Stimulated activated naive CD4-positive, alpha-beta T cell treated with Interleukin-2 at 50 U/mL for 16 hours (primary cell): ENCODE data around the gene MSANTD1.
"Not testable (repeated sequence)": the region's sequence is repeated elsewhere in the genome, so short reads cannot be mapped to it uniquely, and the experiment has no call there.

ENCODE experiments used
- DNase-seq: peaks from one replicate; lab custom pipeline; 2025; lab: John Stamatoyannopoulos, UW

MSANTD1 gene

DNA sequence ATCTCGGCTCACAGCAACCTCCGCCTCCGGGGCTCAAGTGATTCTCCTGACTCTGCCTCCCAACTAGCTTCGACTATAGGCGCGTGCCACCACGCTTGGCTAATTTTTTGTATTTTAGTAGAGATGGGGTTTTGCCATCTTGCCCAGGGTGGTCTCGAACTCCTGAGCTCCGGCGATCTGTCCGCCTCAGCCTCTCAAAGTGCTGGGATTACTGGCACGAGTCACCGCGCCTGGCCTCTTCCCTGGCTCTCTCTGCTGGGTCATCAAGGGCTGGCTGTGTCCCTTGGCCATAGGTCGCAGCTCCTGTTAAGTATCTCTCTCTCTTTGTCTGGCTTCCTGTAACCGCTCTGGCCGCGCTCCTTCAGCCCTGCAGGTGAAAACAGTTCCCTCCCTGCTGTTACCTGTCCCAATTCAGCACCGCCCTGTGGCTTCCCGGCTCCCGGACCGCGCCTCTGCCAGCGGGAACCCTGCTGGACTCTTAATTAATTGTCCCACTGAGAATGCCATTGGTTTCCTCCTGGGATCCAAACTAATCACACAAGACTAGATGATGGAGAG, 42.5 kb downstream of the MSANTD1 start:
- DNase-seq, result no peak

DNA sequence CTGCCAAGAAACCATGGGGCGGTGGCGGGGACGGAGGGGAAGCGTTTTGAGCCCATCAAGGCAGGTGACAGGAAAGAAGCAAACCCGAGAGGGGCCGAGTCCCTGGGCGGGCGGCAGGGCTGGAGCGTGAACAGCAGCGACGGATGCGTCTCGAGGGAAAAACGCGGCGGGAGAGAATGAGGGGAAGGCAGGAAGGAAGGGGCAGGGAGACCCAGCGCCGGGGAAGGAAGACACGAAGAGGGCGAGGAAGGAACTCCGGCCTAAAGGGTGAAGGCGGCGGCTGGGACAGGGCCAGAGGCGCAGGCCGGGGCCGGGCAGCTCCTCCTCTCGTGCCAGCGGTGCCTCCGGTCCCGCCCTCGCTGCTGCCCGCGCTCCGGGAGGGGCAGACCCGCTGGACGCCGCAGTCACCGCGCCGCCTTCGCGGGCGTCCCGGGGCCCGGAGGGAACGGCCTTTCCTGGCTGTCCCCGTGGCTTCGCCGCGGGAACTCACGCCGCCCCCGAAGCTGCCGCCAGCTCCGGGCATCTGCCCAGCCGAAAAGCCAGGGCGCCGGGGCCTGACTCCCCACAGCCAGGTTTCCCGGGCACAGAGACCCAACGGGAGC, 43.1 kb downstream of the MSANTD1 start:
- no peak for DNase-seq

DNA sequence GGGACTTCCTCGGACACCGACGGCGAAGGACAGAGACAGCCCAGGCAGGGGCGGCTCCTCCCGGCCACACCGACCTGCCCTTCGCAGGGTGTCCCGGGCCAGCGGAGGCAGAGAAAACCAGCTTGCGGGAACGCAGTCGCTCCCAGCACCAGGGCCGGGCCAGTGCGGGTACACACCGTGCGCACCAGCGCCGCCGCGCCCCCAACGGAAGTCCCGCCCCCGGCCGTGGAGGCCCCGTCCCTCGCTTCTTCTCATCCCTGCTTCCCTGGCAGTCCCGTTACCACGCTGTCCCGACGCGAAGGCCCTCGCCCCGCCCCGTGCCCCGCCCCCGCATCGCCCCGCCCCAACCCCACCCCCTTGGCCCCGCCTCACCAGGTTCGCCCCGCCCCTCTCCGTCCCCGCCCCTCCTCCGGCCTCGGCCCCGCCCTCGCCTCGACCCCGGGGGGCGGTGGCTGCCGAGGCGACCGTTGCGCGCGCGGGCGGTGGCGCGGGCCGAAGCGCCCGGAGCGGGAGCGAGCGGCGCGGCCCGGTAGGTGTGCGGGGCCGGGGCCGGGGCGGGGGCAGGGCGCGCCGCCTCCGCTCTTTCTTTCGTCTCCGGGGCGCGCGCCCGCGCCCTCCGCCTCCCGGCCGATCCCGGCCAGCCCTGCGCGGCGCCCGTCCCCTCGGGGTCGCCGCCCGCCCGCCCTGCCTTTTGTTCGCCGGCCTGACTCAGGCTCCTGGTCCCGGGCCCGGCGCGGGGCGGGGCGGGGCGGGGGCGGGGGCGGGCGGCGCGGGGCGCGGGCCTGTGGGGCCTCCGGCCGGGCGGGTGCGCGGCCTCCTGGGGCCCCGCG, 43.8 kb downstream of the MSANTD1 start, which contains the start of gene RGS12:
Gene RGS12 (plus strand): TSS at position 451 of the 830 bp plus-strand sequence. CDS start 23,150 bp downstream, outside the sequence.
- peak; percentile 88 for DNase-seq

DNA sequence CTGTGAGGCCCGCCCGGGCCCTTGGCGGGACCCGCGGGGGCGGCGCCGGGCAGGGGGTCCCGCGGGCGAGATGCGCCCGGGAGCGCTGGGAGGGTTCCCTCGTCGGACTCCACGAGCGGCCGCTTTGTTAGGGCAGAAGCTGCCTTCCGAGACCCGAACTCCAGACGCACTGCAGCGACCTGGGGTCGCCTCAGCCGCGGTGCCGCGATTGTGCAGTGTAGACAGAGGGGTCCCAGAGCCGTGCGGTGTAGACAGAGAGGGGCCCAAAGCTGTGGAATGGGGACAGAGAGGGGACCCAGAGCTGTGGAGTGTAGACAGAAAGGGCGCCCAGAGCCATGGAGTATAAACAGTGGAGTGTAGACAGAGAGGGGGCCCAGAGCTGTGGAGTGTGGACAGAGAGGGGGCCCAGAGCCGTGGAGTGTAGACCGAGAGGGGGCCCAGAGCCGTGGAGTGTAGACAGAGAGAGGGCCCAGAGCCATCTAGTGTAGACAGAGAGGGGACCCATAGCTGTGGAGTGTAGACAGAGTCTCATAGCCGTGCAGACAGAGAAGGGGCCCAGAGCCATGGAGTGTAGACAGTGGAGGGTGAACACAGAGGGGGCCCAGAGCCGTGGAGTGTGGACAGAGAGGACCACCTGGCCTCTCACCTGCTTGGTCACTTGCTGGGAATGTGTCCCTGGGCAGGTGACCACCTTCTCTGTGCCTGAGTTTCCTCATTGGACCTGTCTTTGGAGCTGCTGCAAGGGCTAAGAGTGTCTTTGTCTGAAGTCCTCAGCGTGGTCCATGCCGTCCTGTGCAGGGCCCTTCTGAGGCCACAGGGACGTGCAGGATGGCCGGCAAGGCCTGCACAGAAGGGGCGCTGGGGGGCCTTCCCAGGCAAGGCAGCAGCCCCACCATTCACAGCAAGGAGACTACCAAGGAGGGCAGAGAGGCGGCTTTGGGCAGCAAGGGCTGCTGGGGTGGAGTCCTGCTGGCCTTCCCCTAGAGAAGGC, 44.7 kb downstream of the MSANTD1 start:
- no peak for DNase-seq

DNA sequence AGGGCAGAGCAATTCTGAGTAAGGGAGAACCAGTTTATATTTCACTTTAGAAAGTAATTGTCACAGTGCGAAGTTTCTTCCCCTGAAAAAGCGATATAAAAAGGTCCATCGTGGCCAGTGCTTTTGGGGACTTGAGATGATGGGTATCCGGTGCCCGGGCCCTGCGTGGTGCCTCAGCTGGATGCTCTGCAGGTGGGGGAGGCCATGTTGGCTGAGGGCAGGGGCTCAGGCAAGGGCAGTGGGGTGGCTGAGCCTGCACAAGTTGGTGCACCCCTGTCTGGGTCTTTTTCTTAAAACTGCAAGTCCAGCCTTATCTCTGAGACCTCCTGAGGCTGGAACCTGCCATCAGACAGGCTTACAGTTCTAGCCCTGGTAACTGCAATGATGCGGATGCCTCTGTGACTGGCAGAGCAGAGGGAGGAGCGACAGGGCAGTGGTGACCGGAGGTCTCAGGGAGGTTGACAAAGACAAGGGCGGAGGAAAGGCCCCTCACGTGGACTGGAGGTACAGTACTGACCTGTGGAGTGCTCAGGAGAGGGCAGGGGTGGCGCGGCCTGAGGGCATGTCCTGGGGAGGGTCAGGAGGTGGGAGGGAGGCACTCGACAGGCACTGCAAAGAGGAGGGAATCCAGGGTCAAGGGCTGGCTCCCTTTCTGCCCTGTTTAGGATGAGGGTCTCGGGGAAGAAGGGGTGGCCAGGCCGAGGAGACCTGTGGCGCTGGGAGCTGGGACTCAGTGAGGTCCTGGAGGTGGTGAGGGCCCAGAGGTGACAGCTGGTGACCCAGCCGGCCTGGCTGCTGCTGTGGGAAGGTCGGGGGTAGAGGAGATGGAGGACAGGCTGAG, 45.7 kb downstream of the MSANTD1 start:
- no peak for DNase-seq

DNA sequence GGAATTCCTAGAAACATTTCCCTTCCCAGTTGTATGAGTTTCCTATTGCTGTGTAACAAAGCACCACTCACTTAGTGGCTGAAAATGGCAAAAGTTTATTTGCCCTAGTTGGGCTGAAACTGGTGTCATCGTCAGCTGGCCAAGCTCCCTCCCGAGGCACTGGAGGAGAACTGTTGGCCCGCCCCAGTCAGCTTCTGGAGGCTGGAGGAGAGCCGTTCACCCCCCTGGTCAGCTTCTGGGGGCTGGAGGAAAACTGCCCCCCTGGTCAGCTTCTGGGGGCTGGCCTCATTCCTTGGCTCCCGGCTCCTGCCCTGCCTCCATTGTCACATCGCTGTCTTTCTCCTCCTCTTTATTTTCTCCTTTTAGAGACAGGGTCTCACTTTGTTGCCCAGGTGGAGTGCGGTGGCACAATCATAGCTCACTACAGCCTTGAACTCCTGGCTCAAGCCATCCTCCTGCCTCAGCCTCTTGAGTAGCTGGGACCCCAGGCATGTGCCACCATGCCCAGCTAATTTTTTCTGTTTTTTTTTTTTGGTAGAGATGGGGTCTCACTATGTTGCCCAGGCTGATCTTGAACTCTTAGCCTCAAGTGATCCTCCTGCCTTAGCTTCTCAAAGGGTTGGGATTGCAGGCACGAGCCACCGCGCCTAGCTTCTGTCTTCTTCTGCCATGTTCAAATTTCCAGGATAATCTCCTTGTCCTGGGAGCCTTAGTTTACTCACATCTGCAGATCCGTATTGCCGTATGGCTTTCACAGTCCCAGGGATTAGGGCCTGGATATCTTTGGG, 47.1 kb downstream of the MSANTD1 start:
- DNase-seq, result no peak

DNA sequence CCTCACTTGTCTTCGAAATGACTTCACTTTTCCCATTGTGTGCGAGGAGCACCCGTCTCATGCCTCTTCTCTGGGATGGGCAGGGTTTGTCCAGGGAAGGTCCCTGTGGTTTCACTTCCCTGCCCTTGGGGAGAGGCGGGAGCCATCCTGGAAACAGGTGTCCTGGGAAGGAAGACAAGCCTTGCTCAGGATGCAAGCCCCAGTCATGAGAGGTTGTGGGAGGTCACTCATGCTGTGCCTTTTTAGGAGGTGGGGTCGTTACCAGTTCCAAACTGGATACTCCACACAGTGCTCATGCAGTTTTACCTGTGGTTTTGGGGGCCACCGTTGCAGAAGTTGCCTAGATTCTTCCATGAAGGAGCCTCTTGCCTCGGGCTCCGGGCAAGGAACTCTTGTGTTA, 47.7 kb downstream of the MSANTD1 start:
- no peak for DNase-seq

DNA sequence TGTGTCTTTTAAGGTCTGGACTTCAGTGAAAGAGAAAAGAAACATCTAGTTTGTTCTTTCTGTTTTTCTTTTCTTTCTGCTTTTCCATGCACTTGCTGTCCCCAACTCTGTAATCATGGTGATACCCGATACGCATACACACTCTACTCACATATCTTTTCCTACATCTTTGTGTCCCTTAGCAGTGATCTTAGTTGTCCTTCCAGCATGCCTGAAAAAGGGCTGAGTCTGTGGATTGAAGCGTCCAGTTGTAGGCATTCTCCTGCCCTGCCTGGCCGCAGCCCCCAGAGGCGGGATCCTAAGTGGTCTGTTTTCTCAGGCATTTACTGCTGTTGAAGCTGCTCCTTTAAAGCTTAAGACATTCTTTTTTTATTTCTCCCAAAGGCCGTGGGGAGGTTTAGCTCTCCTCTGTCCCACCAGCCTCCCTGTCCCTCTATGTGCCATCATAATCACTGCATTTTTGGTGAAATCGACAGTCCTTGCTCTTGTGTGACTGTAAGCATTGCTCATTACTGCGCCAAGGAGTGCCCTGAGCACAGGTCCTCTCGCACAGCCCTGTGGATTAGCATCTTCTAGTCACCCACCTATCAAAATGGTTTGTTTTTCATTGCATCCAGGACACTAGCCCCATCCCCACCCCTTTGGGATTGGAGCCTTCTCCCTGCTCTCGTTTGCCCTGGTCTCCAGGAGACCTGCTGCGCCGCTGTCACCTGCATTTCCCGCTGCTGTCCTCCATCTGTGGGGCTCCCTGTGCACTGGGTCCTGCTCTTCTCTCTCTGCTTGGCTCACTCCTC, 48.3 kb downstream of the MSANTD1 start:
- DNase-seq, result no peak

DNA sequence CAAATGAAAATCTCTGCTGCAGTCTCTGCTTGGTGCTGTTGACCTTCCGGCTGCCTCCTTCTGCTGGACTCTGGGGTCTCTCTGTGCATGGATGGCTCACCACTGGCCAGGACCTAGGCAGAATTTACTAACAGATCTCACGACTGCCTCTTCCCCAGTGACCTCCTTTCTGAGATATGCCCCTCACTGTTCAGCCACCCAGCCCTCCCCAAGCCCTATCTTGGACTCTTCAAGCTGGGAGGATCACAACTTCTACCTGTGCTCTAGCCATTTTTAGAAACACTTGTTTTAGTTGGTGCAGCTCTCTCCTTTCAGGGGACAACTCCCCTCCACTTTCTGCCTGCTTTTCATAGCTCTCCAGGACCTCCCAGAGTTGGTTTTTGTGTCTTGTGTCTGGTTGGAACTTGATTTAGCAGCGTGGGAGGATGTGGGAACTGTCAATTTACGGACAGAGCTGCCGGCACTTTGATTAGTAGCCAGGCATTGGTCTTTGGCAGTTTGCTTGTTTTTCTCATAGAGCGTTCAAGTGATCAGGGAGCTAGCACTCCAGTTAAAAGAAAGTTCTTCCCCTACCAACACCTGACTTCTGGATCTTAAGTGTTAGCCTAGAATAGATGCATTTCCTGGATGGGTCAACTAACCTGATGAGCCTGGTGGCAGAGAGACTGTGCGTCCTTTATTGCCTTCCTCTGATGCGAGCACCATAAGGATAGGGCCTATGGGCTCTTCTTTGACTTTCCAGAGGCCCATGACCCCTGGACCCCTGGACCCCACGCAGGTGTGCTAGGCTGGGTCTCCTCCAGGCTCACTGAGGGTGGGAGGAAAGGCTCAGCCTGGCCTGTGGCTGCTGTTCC, 50.4 kb downstream of the MSANTD1 start:
- DNase-seq, result no peak

DNA sequence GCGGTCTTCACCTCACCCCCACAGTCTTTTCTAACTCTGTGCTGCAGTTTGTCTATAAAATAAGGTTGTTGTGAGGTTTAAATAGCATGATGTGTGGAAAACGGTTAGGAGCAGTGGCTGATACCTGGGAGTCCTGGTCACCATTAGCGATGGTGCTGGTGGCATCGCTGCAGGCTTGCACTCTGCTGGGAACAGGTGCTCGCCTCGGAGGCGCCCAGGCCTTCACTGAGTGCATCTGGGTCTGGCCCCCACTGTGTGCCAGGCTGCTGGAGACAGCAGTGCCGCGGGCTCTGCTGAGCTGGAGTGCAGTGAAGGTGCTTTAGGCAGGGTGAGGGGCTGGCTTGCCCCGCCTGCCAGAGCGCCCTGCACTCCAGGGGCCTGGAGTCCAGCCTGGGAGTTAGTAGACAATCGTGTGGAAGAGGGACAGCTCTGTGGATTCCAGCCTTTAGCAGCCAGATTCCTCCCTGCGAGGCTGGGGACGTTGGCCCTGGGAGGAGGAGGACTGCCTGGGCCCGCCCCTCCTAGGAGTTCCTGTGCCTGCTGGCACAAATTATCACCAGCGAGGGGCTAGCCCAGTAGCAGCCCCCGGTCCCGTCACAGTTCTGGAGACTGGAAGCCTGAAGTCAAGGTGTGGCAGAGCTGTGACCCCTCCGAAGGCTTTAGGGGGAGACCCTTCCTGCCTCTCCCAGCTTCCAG, 51.2 kb downstream of the MSANTD1 start:
- DNase-seq, result no peak

DNA sequence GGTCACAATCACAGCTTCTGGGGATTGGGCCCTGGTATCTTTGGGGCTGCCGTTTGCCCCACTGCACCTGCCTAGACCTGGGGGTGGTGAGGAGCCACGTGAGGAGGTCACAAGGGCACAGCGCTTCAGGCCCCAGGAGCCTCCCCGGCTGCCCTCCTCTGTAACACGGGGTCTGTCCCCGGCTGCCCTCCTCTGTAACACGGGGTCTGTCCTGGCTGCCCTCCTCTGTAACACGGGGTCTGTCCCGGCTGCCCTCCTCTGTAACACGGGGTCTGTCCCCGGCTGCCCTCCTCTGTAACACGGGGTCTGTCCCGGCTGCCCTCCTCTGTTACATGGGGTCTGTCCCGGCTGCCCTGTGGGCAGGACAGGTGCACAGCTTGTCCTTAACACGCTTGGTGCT, 51.9 kb downstream of the MSANTD1 start:
- DNase-seq, result not testable (repeated sequence)

DNA sequence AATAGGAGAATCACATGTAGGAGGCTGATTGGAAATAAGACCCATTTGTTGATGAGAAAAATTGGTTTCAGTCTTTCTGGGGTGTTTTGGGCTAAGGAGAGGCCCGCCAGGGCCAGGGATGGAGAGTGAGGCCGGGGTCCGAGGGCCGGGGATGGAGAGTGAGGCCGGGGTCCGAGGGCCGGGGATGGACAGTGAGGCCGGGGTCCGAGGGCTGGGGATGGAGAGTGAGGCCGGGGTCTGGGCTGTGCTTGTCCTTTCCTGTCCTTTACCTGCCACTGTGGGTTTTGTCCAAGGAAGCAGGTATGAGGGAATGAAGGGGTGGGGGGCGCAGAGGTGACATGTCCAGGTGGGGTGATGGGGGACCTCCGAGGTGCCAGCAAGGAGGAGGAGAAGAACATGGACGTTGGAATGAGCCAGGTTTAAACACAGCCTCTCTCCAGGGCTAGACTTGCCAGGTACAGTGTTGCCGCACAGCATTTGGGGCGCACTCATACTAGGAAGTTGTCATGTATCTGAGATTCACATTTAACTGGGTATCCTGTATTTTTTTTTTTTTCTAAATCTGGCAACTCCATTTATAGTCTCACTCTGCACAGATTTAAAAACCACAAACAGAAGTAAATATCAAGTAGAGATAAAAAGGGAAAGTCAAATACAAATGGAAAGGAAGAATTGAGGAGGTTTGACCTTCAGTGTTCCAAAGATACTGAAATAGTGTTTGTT, 52.7 kb downstream of the MSANTD1 start:
- DNase-seq, result no peak

DNA sequence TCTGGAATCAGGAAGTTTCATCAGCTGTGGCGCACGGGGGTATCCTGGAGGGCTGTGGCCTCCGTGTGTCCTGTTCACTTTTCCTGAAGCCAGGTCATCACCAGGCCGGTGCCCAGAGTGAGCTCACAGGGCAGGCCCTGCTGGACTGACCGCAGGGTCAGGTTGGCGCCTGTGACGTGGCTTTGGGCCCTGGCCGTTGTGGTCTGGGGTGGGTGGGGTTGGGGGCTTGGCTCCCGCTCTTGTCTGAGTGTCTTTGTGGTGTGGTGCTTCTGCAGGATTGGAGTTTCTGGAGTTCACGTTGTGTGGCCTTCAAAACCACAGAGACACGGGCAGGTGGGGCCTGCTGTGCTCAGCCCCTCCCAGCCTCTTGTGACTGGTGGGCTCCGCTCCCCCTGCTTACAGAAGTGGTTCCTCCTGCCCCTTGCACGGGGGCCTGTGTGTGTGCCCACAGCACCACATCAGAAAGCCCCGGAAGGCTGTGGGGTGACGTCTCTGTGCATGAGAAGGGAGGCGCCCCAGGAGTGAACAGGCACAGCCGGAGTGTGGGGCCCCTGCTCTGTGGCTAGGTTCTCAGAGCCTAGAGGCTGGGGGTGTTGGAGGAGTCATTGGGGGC, 53.3 kb downstream of the MSANTD1 start:
- peak; percentile 61 for DNase-seq

DNA sequence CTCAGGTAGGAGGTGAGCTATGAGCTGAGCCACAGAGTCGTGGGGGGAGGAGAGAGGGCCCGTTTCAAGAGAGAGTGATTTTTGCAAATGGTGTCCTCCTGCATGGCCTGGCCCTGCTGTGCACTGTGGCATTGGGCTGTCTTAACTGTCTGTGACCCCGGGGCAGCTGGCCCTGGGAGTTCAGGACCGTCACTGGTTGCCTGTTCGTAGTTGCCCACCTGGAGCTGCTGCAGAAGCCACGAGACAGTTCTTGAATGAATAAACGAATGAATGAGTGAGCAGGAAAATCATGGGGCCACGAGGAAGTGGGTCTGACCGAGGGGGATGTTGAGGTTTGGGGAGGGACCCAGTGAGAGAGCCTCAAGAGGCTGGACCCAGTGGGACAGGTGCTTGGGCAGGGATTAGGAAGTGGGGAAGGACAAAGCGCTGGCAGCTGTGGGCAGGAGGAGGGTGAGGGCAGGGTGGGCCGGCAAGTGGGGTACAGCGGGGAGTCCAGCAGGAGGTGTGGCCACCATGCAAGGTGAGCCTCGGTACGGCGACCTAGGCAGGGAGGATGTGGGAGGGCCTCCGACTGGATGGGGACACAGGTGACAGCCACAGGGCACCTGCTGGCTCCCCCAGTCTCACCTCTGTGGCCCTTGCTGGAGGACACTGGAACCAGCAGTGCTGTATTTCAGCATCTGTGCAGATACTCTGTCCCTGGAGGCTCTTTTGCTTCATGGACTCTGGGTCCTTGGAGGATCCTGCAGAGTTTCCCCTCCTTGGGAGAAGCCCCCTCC, 54.0 kb downstream of the MSANTD1 start:
- DNase-seq, result no peak

DNA sequence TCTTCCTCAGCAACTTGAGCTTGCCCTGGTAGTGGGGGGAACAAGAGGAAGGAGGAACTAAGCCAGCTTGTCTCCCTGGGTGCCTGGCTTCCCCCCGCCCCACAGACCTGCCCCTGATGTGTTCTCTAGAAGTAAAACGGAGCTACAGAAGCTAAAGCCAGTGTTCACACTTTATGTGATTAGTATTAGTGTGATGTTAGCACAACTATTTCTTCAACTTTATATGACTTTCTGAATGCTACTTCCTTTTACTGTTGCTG, 54.5 kb downstream of the MSANTD1 start:
- DNase-seq, result no peak
